HK-2 (cell line): ENCODE results near the gene WDFY3.
"Not testable (repeated sequence)": the region's sequence is repeated elsewhere in the genome, so short reads cannot be mapped to it uniquely, and the experiment has no call there.

Experiments used
- DNase-seq: peaks from one replicate; pipeline ENCODE4 v3.0.0-alpha.2; 2018; ENCODE audit not compliant: unreplicated experiment

Gene WDFY3

GRCh38 chr4:84677995-84678394, 288.5 kb downstream of the WDFY3 start:
- DNase-seq = no peak

GRCh38 chr4:84677093-84677492, 289.4 kb downstream of the WDFY3 start:
- DNase-seq = no peak

- no peak for DNase-seq
Measured at GRCh38 chr4:84673475-84674240, 292.8 kb downstream of the WDFY3 start.

GRCh38 chr4:84672177-84672576, 294.3 kb downstream of the WDFY3 start:
- DNase-seq = no peak

- DNase-seq = no peak
Measured at GRCh38 chr4:84669201-84669600, 297.3 kb downstream of the WDFY3 start.

GRCh38 chr4:84666439-84666838, 300.1 kb downstream of the WDFY3 start:
- DNase-seq = no peak

- DNase-seq = not testable (repeated sequence)
Measured at GRCh38 chr4:84664767-84665166, 301.7 kb downstream of the WDFY3 start.

- DNase-seq = no peak
Measured at GRCh38 chr4:84661191-84661939, 305.1 kb downstream of the WDFY3 start.

- DNase-seq = no peak
Measured at GRCh38 chr4:84660606-84661005, 305.9 kb downstream of the WDFY3 start.

- no peak for DNase-seq
Measured at GRCh38 chr4:84652478-84652877, 314.0 kb downstream of the WDFY3 start.

- no peak for DNase-seq
Measured at GRCh38 chr4:84651499-84651898, 315.0 kb downstream of the WDFY3 start.

GRCh38 chr4:84648863-84649647, 317.4 kb downstream of the WDFY3 start:
- no peak for DNase-seq

GRCh38 chr4:84648178-84648577, 318.3 kb downstream of the WDFY3 start:
- no peak for DNase-seq

- DNase-seq = no peak
Measured at GRCh38 chr4:84647312-84647884, 319.1 kb downstream of the WDFY3 start.

- DNase-seq = no peak
Measured at GRCh38 chr4:84644087-84644486, 322.4 kb downstream of the WDFY3 start.

GRCh38 chr4:84639145-84639544, 327.3 kb downstream of the WDFY3 start:
- no peak for DNase-seq

- DNase-seq = no peak
Measured at GRCh38 chr4:84638092-84638491, 328.4 kb downstream of the WDFY3 start.

- no peak for DNase-seq
Measured at GRCh38 chr4:84634961-84635360, 331.5 kb downstream of the WDFY3 start.

GRCh38 chr4:84632092-84632491, 334.4 kb downstream of the WDFY3 start:
- DNase-seq = no peak

- DNase-seq = no peak
Measured at GRCh38 chr4:84631573-84631972, 334.9 kb downstream of the WDFY3 start.

GRCh38 chr4:84626673-84627072, 339.8 kb downstream of the WDFY3 start:
- no peak for DNase-seq

GRCh38 chr4:84623661-84624060, 342.8 kb downstream of the WDFY3 start:
- DNase-seq = no peak
